Peyer's patch (tissue), 4 donors: ENCODE results near the gene DIP2A.

Experiments
- CTCF ChIP-seq, 6 experiments: fragments of 450-650 bp in 4 of 6; fragments of 200-600 bp in 2 of 6; sonication (generic) in 1 of 6; IDR thresholded peaks; one replicate each; pipeline ENCODE4 v1.5.1; 2017 to 2019; ENCODE audit warnings: antibody characterized with exemption in 6 of 6, mild to moderate bottlenecking in 3 of 6, moderate library complexity in 1 of 6
- POLR2A ChIP-seq, 2 donors: fragments of 450-650 bp; IDR thresholded peaks; one replicate each; pipeline ENCODE4 v1.5.1; 2017; ENCODE audit warnings: antibody characterized with exemption in 2 of 2, mild to moderate bottlenecking in 2 of 2, moderate library complexity in 2 of 2

- TF ChIP-seq CTCF (IDR thresholded peaks at IDR 0.05) (no peak), POLR2A (IDR thresholded peaks at IDR 0.05) (no peak)
These were observed 102.1 kb downstream of the DIP2A start for GRCh38 chr21:46560568-46561444.
